Upper lobe of left lung (tissue), 4 donors: ENCODE measurements around the gene STRIP1.

Experiments used
- CTCF ChIP-seq, 6 experiments: fragments of 450-650 bp in 4 of 6; fragments of 200-600 bp in 2 of 6; sonication (generic) in 2 of 6; IDR thresholded peaks; one replicate each; pipeline ENCODE4 v1.5.1; 2016 to 2019; ENCODE audit warnings: antibody characterized with exemption in 6 of 6
- EP300 ChIP-seq, 4 donors: sonication (generic); formaldehyde crosslinking; IDR thresholded peaks; one replicate each; pipeline ENCODE4 v1.5.1; 2017; ENCODE audit warnings: antibody characterized with exemption in 4 of 4, control low read depth in 2 of 4
- POLR2A ChIP-seq, 4 donors: fragments of 450-650 bp; IDR thresholded peaks; one replicate each; pipeline ENCODE4 v1.5.1; 2016 to 2017; ENCODE audit warnings: antibody characterized with exemption in 4 of 4, mild to moderate bottlenecking in 2 of 4

GRCh38 chr1:110039641-110040040 lies 5.2 kb downstream of the STRIP1 start:
- TF ChIP-seq POLR2A (IDR thresholded peaks at IDR 0.05) (no peak), EP300 (IDR thresholded peaks at IDR 0.05) (no peak), CTCF (IDR thresholded peaks at IDR 0.05) (no peak)
